Measurements from ENCODE around the gene ADAM10.

GRCh38 chr15:58585693-58586443 is 163.6 kb downstream of the ADAM10 start:
- no peak for TF ChIP-seq EP300 (IDR thresholded peaks at IDR 0.05)
- no peak for TF ChIP-seq CTCF (IDR thresholded peaks at IDR 0.05)
- TF ChIP-seq POLR2A (IDR thresholded peaks at IDR 0.05), result no peak

Measured in stomach (tissue), 4 donors.